Measurements from ENCODE around the gene POLD2. TPM values are rescaled to one million over a fixed set of nuclear protein-coding genes. Genes with fewer than 3 reads are reported as not detected.

The POLD2 gene
- total and polyA plus RNA-seq, 2 donors (not counting 3 experiments of a cell fraction or from before 2014, with no cell fraction given): 96.5 to 122 TPM

GRCh38 chr7:44133295-44133694 is 9.9 kb upstream of the POLD2 start:
- H3K9me1 ChIP-seq (replicated peaks; ENCODE audit: control insufficient read depth, extremely low read depth, insufficient read depth, low read length): no peaks in the 10 kb centered on the region
- H3K4me1 ChIP-seq (ENCODE audit: control insufficient read depth, extremely low read depth, insufficient read depth, low read length): no peaks in the 10 kb centered on the region
- POLR2A ChIA-PET: no interaction called here
- BruUV-seq (replicated peaks): no TSS peak
- no peak overlapping the region for H2AFZ ChIP-seq (ENCODE audit: low read depth, low read length)
- intact Hi-C loops (cut with micrococcal nuclease) (no loop called here), dilution Hi-C loops (cut with MboI; ENCODE audit: extremely low pct_ligation_motif_present, low sequenced_read_pairs) (no loop called here)
- TF ChIP-seq GATA2 (IDR thresholded peaks at IDR 0.05; ENCODE audit: insufficient read depth, insufficient read length, low read depth, low read length) (no peak), MYC (IDR thresholded peaks at IDR 0.05; ENCODE audit: low read depth, low read length) (no peak), JUN (IDR thresholded peaks at IDR 0.05; ENCODE audit: borderline replicate concordance, insufficient read depth, insufficient read length, low read depth) (no peak), CTCF (IDR thresholded peaks at IDR 0.05; ENCODE audit: extremely low read depth in 1 of 2, insufficient read depth in 1 of 2, low read depth in 1 of 2, low read length in 2 of 2) (no peak), POLR2A (IDR thresholded peaks at IDR 0.05; ENCODE audit: low read depth, low read length) (no peak), MAX (IDR thresholded peaks at IDR 0.05; ENCODE audit: insufficient read depth, insufficient read length) (no peak), FOS (IDR thresholded peaks at IDR 0.05; ENCODE audit: borderline replicate concordance, insufficient read depth, low read length) (no peak), EZH2 (IDR thresholded peaks at IDR 0.05; ENCODE audit: borderline replicate concordance, low read depth, low read length, severe bottlenecking) (no peak), POLR2AphosphoS5 (IDR thresholded peaks at IDR 0.05; ENCODE audit: insufficient read depth, low read depth, low read length) (no peak)
- no peak overlapping the region for H3K9ac ChIP-seq (replicated peaks; ENCODE audit: extremely low read depth, insufficient read depth, low read length)
- H4K20me1 ChIP-seq (replicated peaks; ENCODE audit: control insufficient read depth, extremely low read depth, insufficient read depth, low read length): no peaks in the 10 kb centered on the region
- H3K4me3 ChIP-seq (replicated peaks in 1 of 3; ENCODE audit: insufficient read depth in 1 of 3, low read depth in 1 of 3, low read length in 3 of 3): no peak overlapping the region
- H3K27me3 ChIP-seq (ENCODE audit: control insufficient read depth in 2 of 2, insufficient read depth in 2 of 2, low read length in 2 of 2): peaks cover 0 to 3% of the 10 kb centered on the region in 2 experiments
- FAIRE-seq (no peak), DNase-seq (ENCODE audit: low read depth, low spot score) (no peak)
- H3K4me2 ChIP-seq (ENCODE audit: insufficient read depth, low read length): no peak overlapping the region
- no peaks in the 10 kb centered on the region for H3K36me3 ChIP-seq (ENCODE audit: control insufficient read depth in 2 of 2, extremely low read depth in 1 of 2, insufficient read depth in 2 of 2, low read length in 2 of 2)
- no peak overlapping the region for H3K27ac ChIP-seq (ENCODE audit: insufficient read depth, low read depth, low read length)
- H3K9me3 ChIP-seq (replicated peaks; ENCODE audit: control insufficient read depth, insufficient read depth, low read length): no peaks in the 10 kb centered on the region
- CTCF ChIA-PET: interaction anchor here (3.3 kb wide), 1 partner anchor 9 kb away, joined by 11 read pairs; no protein-coding TSS in a partner anchor
- H3K79me2 ChIP-seq (ENCODE audit: control insufficient read depth, insufficient read depth, low read length): no peaks in the 10 kb centered on the region
